Measurements from ENCODE around the gene GNAL. TPM values are rescaled to one million over a fixed set of nuclear protein-coding genes. Genes with fewer than 3 reads are reported as not detected.

Gene GNAL
- total and polyA plus RNA-seq, 8 donors, result under 0.01 to 6.7 (median 1.8) TPM

DNA sequence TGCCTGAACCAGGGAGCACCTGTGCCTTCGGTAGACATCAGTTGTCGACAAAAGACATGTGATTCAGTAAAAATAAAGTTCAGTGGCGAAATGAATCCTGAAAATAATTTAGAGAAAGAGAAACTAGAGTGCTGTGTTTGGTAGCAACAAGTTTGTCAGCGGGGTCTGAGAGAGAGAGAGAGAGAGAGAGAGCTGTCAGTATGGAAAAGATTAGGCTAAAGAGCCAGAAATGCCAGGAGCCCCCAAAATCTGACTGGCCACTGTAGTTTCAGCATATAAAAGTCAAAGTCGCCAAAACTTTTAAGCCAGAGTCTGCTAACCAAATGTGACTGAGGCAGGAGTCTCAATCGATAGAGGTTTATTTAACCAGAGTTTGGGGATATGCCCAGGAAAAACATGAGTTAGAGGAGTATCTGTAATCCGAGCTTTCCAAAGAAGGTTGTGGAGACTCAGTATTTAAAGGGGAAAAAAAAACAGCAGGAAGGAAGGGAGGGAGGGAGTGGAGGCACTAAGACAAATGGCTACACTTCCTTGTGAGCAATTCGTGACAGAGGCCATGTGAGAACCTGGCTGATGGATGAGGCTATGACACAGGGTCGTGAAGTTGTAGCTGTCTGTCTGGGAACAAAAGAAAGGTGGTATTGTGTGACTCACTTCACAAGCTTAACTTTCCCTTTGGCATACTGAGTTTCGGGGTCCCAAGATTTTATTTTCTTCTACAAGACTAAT is 20.5 kb upstream of the GNAL start:
- no peak for TF ChIP-seq EP300 (IDR thresholded peaks at IDR 0.05)
- no peak for TF ChIP-seq POLR2A (IDR thresholded peaks at IDR 0.05)
- H3K4me3 ChIP-seq, result no peak overlapping the region
- H3K36me3 ChIP-seq, result no peaks in the 10 kb centered on the region
- H3K27me3 ChIP-seq, result peaks cover 0 to 33% (median 3%) of the 10 kb centered on the region in 3 donors
- WGBS, 5 donors, result 39 to 56% (median 47%) methylated on average over 10 of the region's 10 CpGs
- H3K9me3 ChIP-seq, result no peaks in the 10 kb centered on the region
- H3K4me1 ChIP-seq, result no peaks in the 10 kb centered on the region
- intact Hi-C loops (cut with DNase I; ENCODE audit: low total_unique reads), result no loop called here
- H3K27ac ChIP-seq, result no peak overlapping the region
- DNase-seq, result no peak

DNA sequence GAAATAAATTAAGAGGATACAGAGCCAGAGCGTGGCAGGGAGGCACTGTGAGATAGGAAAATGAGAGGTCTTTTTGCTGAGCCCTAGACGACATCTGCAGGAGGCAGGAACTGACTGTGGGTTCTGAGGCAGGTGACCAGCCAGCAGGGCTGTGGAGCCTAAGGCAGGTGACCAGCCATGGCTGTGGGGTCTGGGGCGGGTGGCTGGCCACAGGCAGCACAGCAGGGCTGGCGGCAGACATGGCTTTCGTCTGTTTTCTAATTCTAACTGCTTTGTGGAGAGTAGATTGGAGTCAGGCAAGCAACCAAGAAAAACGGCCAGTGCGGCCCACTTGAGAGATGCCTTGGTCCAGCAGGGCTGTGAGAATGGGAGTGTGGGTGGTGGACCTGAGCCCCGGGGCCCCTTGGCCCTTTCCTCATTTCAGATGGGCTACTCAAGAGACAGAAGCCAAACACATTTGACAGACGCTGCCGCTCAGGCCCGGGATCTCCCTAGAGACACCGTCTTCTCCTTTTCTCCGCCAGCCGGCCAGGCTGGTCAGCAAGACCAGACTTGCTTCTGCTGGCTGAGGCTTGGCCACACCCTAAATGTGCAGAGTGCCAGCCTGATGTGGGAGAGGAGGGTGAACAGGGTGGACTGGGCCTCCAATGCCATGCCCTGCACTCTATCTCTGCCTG is 19.7 kb upstream of the GNAL start:
- DNase-seq, result peak in 1 of 2 donors; percentile 23
- intact Hi-C loops (cut with DNase I; ENCODE audit: low total_unique reads), result no loop called here
- Histone ChIP-seq H3K4me1 (no peaks in the 10 kb centered on the region), H3K4me3 (no peak overlapping the region), H3K27ac (no peak overlapping the region), H3K27me3 (peaks cover 0 to 32% (median 3%) of the 10 kb centered on the region in 3 donors), H3K9me3 (no peaks in the 10 kb centered on the region), H3K36me3 (no peaks in the 10 kb centered on the region)
- TF ChIP-seq EP300 (IDR thresholded peaks at IDR 0.05) (no peak), POLR2AphosphoS5 (IDR thresholded peaks at IDR 0.05) (no peak), POLR2A (IDR thresholded peaks at IDR 0.05) (no peak)
- TF ChIP-seq, protein P1, sequence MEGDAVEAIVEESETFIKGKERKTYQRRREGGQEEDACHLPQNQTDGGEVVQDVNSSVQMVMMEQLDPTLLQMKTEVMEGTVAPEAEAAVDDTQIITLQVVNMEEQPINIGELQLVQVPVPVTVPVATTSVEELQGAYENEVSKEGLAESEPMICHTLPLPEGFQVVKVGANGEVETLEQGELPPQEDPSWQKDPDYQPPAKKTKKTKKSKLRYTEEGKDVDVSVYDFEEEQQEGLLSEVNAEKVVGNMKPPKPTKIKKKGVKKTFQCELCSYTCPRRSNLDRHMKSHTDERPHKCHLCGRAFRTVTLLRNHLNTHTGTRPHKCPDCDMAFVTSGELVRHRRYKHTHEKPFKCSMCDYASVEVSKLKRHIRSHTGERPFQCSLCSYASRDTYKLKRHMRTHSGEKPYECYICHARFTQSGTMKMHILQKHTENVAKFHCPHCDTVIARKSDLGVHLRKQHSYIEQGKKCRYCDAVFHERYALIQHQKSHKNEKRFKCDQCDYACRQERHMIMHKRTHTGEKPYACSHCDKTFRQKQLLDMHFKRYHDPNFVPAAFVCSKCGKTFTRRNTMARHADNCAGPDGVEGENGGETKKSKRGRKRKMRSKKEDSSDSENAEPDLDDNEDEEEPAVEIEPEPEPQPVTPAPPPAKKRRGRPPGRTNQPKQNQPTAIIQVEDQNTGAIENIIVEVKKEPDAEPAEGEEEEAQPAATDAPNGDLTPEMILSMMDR (IDR thresholded peaks at IDR 0.05), result no peak
- WGBS, 5 donors, result 70 to 81% (median 77%) methylated on average over 9 to 14 of the region's 14 CpGs

DNA sequence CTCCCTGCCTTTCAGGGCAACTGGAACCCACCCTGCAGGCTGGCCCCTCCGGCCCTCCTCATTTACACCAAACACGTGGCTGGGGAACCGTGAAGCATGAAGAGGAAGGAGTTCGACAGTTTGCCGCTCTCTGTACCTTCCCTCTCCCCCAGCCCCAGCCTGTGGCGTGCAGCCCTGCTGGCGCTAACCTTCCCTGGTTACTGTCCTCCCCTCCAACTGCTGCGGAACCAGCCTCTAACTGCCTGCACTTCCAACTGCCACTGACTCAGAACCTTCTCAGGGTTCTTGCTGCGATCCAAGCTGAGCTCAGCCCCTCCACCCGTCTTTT is 19.2 kb upstream of the GNAL start:
- no peaks in the 10 kb centered on the region for H3K9me3 ChIP-seq
- no peaks in the 10 kb centered on the region for H3K36me3 ChIP-seq
- intact Hi-C loops (cut with DNase I; ENCODE audit: low total_unique reads), result no loop called here
- no peak overlapping the region for H3K4me3 ChIP-seq
- TF ChIP-seq POLR2AphosphoS5 (IDR thresholded peaks at IDR 0.05) (no peak), POLR2A (IDR thresholded peaks at IDR 0.05) (no peak), EP300 (IDR thresholded peaks at IDR 0.05) (no peak)
- TF ChIP-seq, protein P1 (IDR thresholded peaks at IDR 0.05), result no peak
- no peak overlapping the region for H3K27ac ChIP-seq
- no peak for DNase-seq
- H3K4me1 ChIP-seq, result no peaks in the 10 kb centered on the region
- H3K27me3 ChIP-seq, result peaks cover 0 to 31% (median 3%) of the 10 kb centered on the region in 3 donors
- WGBS, 5 donors, result 77 to 85% (median 79%) methylated on average over 8 to 10 of the region's 10 CpGs

DNA sequence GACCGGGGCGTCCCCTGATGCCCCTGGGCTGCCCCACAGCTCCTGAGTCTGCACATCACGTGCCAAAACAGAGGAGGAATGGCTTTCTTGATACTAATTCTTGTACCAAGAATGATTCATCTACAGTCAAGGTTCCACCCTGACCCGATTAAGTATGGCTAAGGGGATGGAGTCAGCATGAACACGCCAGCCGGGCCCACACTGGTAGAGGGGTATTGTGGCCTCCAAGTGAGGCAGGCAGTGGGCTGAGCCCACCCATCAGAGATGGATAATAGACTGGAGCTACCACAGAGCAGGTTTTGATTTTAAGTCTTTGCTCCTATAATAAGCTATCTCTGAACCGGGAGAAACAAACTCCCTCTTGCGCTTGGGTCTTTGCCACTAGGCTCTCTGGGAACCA is 17.9 kb upstream of the GNAL start:
- Histone ChIP-seq H3K9me3 (no peaks in the 10 kb centered on the region), H3K4me3 (no peak overlapping the region), H3K27ac (no peak overlapping the region), H3K4me1 (no peaks in the 10 kb centered on the region), H3K36me3 (no peaks in the 10 kb centered on the region), H3K27me3 (peaks cover 0 to 33% (median 3%) of the 10 kb centered on the region in 3 donors)
- intact Hi-C loops (cut with DNase I; ENCODE audit: low total_unique reads), result no loop called here
- 74 to 90% (median 82%) methylated on average over 7 to 8 of the region's 8 CpGs for WGBS, 5 donors
- TF ChIP-seq POLR2A (IDR thresholded peaks at IDR 0.05) (no peak), EP300 (IDR thresholded peaks at IDR 0.05) (no peak), POLR2AphosphoS5 (IDR thresholded peaks at IDR 0.05) (no peak)
- TF ChIP-seq, protein P1 (IDR thresholded peaks at IDR 0.05), result no peak
- DNase-seq, result no peak

DNA sequence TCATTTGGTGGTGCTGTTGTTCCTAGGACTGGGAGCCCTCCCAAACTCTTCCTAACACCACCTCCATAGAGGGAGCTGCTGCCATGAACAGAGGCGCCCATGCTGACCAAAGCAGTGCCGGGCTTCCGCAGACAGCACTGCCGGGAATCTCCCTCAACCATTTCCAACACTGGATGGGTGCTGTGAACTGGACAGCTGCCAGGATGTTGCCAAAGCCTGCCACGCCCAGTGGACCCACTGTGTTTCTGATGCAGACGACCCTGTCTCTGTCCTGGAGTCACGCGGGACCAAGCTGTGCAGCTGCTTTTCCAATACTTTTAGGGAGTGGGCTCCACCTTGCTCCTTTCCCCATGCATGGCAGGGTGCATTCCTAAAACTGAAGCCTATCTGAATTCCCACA is 16.9 kb upstream of the GNAL start:
- DNase-seq, result no peak
- Histone ChIP-seq H3K27me3 (peaks cover 0 to 30% (median 3%) of the 10 kb centered on the region in 3 donors), H3K27ac (no peak overlapping the region), H3K9me3 (no peaks in the 10 kb centered on the region), H3K36me3 (no peaks in the 10 kb centered on the region), H3K4me3 (no peak overlapping the region), H3K4me1 (no peaks in the 10 kb centered on the region)
- intact Hi-C loops (cut with DNase I; ENCODE audit: low total_unique reads), result no loop called here
- TF ChIP-seq EP300 (IDR thresholded peaks at IDR 0.05) (no peak), POLR2A (IDR thresholded peaks at IDR 0.05) (no peak), POLR2AphosphoS5 (IDR thresholded peaks at IDR 0.05) (no peak)
- TF ChIP-seq, protein P1 (IDR thresholded peaks at IDR 0.05), result no peak
- 87 to 94% (median 87%) methylated on average over 8 of the region's 8 CpGs for WGBS, 5 donors
